ENCODE measurements around the gene EPB42. TPM values are rescaled to one million over a fixed set of nuclear protein-coding genes. Genes with fewer than 3 reads are reported as not detected.

EPB42 gene
- total RNA-seq, 1 experiment from 2014 or later: 0.10 TPM

GRCh38 chr15:43219929-43220928 is 589 bp downstream of the EPB42 start:
- CTCF ChIA-PET: no interaction called here

DNA sequence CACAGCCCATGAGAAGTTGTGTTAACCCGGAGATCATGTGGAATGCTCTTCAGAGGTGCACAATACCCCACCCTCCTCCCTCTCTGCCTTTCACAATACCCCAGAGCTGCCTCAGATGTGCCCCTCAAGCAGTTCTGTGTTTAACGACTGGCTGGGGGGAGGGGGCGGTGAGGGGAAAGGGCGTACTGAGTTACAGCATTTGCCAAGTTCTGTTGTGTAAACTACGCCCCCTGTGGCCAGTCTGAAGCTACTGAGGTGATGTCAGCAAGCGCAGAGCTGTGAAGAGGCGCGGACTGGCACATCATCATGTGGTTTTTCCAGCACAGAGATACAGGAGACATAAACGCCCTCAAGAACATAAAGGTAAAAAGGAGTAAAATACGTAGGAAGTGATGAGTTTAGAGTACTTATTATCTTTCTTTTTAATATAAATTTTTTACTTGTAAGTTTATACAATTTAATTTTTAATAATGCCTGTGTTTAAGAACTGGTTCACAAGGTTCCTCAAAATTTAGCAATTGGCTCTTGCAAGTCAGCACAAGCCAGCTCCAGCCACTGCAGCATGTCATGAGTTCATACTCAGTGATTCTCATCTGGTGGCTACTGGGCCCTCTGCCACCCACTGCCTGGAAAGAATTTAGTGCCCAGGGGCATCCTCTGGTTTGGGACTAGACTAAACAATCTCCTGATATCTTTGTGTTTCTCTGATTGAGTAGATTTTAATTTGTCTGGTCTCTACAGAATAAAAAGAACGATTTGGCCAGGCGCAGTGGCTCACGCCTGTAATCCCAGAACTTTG is 1.7 kb downstream of the EPB42 start:
- no peak overlapping the region for H3K4me3 ChIP-seq (ENCODE audit: low read depth in 2 of 2, low read length in 2 of 2)
- no peak for ATAC-seq
- BruUV-seq (replicated peaks): no TSS peak
- H3K4me1 ChIP-seq (ENCODE audit: control insufficient read depth, insufficient read depth, low read length): no peaks in the 10 kb centered on the region
- POLR2A ChIA-PET: no interaction called here
- no peaks in the 10 kb centered on the region for H3K9me3 ChIP-seq (ENCODE audit: control insufficient read depth, insufficient read depth, low read depth, low read length)
- no peak for DNase-seq (ENCODE audit: low read depth, low spot score)
- intact Hi-C loops (cut with micrococcal nuclease; ENCODE audit: unreplicated experiment) (no loop called here), in situ Hi-C loops (cut with HindIII; ENCODE audit: low pct_unique_long_range_greater_than_20kb, low sequenced_read_pairs) (no loop called here)
- TF ChIP-seq POLR2AphosphoS5 (IDR thresholded peaks at IDR 0.05; ENCODE audit: low read depth, low read length) (no peak), SIN3A (IDR thresholded peaks at IDR 0.05; ENCODE audit: borderline replicate concordance, insufficient read depth, low read depth, low read length) (no peak), TCF7L2 (IDR thresholded peaks at IDR 0.05; ENCODE audit: low read depth, low read length) (no peak), REST (IDR thresholded peaks at IDR 0.05; ENCODE audit: insufficient read depth in 1 of 2, low read depth in 2 of 2, low read length in 1 of 2) (no peak)
- TF ChIP-seq, protein P1, sequence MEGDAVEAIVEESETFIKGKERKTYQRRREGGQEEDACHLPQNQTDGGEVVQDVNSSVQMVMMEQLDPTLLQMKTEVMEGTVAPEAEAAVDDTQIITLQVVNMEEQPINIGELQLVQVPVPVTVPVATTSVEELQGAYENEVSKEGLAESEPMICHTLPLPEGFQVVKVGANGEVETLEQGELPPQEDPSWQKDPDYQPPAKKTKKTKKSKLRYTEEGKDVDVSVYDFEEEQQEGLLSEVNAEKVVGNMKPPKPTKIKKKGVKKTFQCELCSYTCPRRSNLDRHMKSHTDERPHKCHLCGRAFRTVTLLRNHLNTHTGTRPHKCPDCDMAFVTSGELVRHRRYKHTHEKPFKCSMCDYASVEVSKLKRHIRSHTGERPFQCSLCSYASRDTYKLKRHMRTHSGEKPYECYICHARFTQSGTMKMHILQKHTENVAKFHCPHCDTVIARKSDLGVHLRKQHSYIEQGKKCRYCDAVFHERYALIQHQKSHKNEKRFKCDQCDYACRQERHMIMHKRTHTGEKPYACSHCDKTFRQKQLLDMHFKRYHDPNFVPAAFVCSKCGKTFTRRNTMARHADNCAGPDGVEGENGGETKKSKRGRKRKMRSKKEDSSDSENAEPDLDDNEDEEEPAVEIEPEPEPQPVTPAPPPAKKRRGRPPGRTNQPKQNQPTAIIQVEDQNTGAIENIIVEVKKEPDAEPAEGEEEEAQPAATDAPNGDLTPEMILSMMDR (IDR thresholded peaks at IDR 0.05): no peak; the same call in 1 of the 2 replicates
- H3K27ac ChIP-seq (ENCODE audit: low read length): no peak overlapping the region
- no peaks in the 10 kb centered on the region for H3K36me3 ChIP-seq (ENCODE audit: control insufficient read depth, insufficient read depth, low read length)
- CTCF ChIA-PET: interaction anchor here (1.1 kb wide), 1 partner anchor 12 kb away, joined by 4 read pairs; no protein-coding TSS in a partner anchor
- peaks cover 3% of the 10 kb centered on the region; the same call in 1 of the 2 replicates for H3K27me3 ChIP-seq (ENCODE audit: control insufficient read depth, insufficient read depth, low read length)

More at GRCh38 chr15:43219929-43220928, 589 bp downstream of the EPB42 start:
- Histone ChIP-seq H3K4me1 (ENCODE audit: control insufficient read depth, insufficient read depth, low read length) (no peaks in the 10 kb centered on the region), H3K9me3 (ENCODE audit: control insufficient read depth, insufficient read depth, low read depth, low read length) (no peaks in the 10 kb centered on the region), H3K4me3 (ENCODE audit: low read depth in 2 of 2, low read length in 2 of 2) (no peak overlapping the region), H3K27ac (ENCODE audit: low read length) (no peak overlapping the region), H3K27me3 (ENCODE audit: control insufficient read depth, insufficient read depth, low read length) (peaks cover 3% of the 10 kb centered on the region; the same call in 1 of the 2 replicates), H3K36me3 (ENCODE audit: control insufficient read depth, insufficient read depth, low read length) (no peaks in the 10 kb centered on the region)
- in situ Hi-C loops (cut with HindIII; ENCODE audit: low pct_unique_long_range_greater_than_20kb, low sequenced_read_pairs) (no loop called here), intact Hi-C loops (cut with micrococcal nuclease; ENCODE audit: unreplicated experiment) (no loop called here)
- POLR2A ChIA-PET: no interaction called here
- no peak for DNase-seq (ENCODE audit: low read depth, low spot score)
- no TSS peak for BruUV-seq (replicated peaks)
- TF ChIP-seq POLR2AphosphoS5 (IDR thresholded peaks at IDR 0.05; ENCODE audit: low read depth, low read length): no peak
- ATAC-seq: no peak
